Stimulated activated naive B cell treated with anti-CD40 and anti-IgM and Interleukin-4, amounts not matched to agents 10 μg/mL and 1 μg/mL and 100 μg/mL, for 72 hours (primary cell): ENCODE measurements around the gene PHACTR2.
"Not testable (repeated sequence)": the region's sequence is repeated elsewhere in the genome, so short reads cannot be mapped to it uniquely, and the experiment has no call there.

ENCODE experiments used
- ATAC-seq, 2 donors: fragments of 150-1000 bp; cut with Tn5 transposase; replicated peaks; 2 replicates each; pipeline ENCODE4 v1.10.0; 2021; ENCODE audit warnings: moderate library complexity in 1 of 2
- DNase-seq: peaks from one replicate; pipeline ENCODE4 v3.0.0; 2021
- H3K27ac Mint-ChIP-seq: one replicate; pipeline ENCODE4 v1.8.0; 2022; ENCODE audit warnings: mild to moderate bottlenecking, mixed read lengths
- H3K27me3 Mint-ChIP-seq, 2 donors: one replicate each; pipeline ENCODE4 v1.8.0; 2022; ENCODE audit warnings: mixed read lengths in 2 of 2
- H3K36me3 Mint-ChIP-seq, 2 donors: one replicate each; pipeline ENCODE4 v1.8.0; 2022; ENCODE audit warnings: mixed read lengths in 2 of 2, mild to moderate bottlenecking in 1 of 2
- H3K4me1 Mint-ChIP-seq, 2 donors: one replicate each; pipeline ENCODE4 v1.8.0; 2022; ENCODE audit warnings: mixed read lengths in 2 of 2, mild to moderate bottlenecking in 1 of 2
- H3K4me3 Mint-ChIP-seq, 2 donors: one replicate each; pipeline ENCODE4 v1.8.0; 2022; ENCODE audit warnings: mild to moderate bottlenecking in 2 of 2, mixed read lengths in 2 of 2, moderate library complexity in 1 of 2
- H3K9me3 Mint-ChIP-seq, 2 donors: one replicate each; pipeline ENCODE4 v1.8.0; 2022; ENCODE audit warnings: mixed read lengths in 2 of 2, mild to moderate bottlenecking in 1 of 2

The PHACTR2 gene

GRCh38 chr6:143657809-143658208, 20.0 kb upstream of the PHACTR2 start:
- peaks cover 17 to 19% of the 10 kb centered on the region in 2 donors for H3K9me3 Mint-ChIP-seq

GRCh38 chr6:143660170-143660569, 17.6 kb upstream of the PHACTR2 start:
- not testable (repeated sequence) for H3K4me3 Mint-ChIP-seq, ATAC-seq, H3K27me3 Mint-ChIP-seq, DNase-seq, H3K4me1 Mint-ChIP-seq, H3K27ac Mint-ChIP-seq
- Mint-ChIP-seq H3K36me3 (peaks cover 9 to 23% of the 10 kb centered on the region in 2 donors), H3K9me3 (peaks cover 17 to 21% of the 10 kb centered on the region in 2 donors)

More at GRCh38 chr6:143657809-143658208, 20.0 kb upstream of the PHACTR2 start:
- Mint-ChIP-seq H3K4me3 (no peak overlapping the region), H3K27me3 (no peaks in the 10 kb centered on the region), H3K36me3 (peaks cover 5 to 21% of the 10 kb centered on the region in 2 donors), H3K27ac (no peak overlapping the region), H3K4me1 (no peaks in the 10 kb centered on the region)
- DNase-seq (no peak), ATAC-seq (no peak)

- Mint-ChIP-seq H3K27ac (no peak overlapping the region), H3K9me3 (peaks cover 28 to 33% of the 10 kb centered on the region in 2 donors), H3K27me3 (no peaks in the 10 kb centered on the region), H3K4me3 (no peak overlapping the region), H3K36me3 (peaks cover 20 to 34% of the 10 kb centered on the region in 2 donors), H3K4me1 (no peaks in the 10 kb centered on the region)
- ATAC-seq (no peak), DNase-seq (no peak)
Observed at GRCh38 chr6:143664171-143664570, 13.6 kb upstream of the PHACTR2 start.

GRCh38 chr6:143666007-143666406, 11.8 kb upstream of the PHACTR2 start:
- ATAC-seq, H3K4me1 Mint-ChIP-seq, H3K27ac Mint-ChIP-seq, H3K27me3 Mint-ChIP-seq, H3K4me3 Mint-ChIP-seq, DNase-seq: not testable (repeated sequence)
- Mint-ChIP-seq H3K36me3 (peaks cover 15 to 23% of the 10 kb centered on the region in 2 donors), H3K9me3 (peaks cover 17 to 24% of the 10 kb centered on the region in 2 donors)

GRCh38 chr6:143669483-143669882, 8.3 kb upstream of the PHACTR2 start:
- not testable (repeated sequence) for H3K27ac Mint-ChIP-seq, H3K4me1 Mint-ChIP-seq
- peaks cover 17 to 26% of the 10 kb centered on the region in 2 donors for H3K9me3 Mint-ChIP-seq

GRCh38 chr6:143673669-143674068, 4.1 kb upstream of the PHACTR2 start:
- H3K4me3 Mint-ChIP-seq, result no peak overlapping the region
- no peak for DNase-seq
- peaks cover 7 to 8% of the 10 kb centered on the region in 2 donors for H3K9me3 Mint-ChIP-seq
- peaks cover 4 to 19% of the 10 kb centered on the region in 2 donors for H3K27me3 Mint-ChIP-seq
- H3K36me3 Mint-ChIP-seq, result peaks cover 3 to 11% of the 10 kb centered on the region in 2 donors
- ATAC-seq, result no peak
- no peak overlapping the region for H3K27ac Mint-ChIP-seq
- peaks cover 0 to 7% of the 10 kb centered on the region in 2 donors for H3K4me1 Mint-ChIP-seq

More at GRCh38 chr6:143669483-143669882, 8.3 kb upstream of the PHACTR2 start:
- DNase-seq, H3K27me3 Mint-ChIP-seq, H3K4me3 Mint-ChIP-seq, ATAC-seq: not testable (repeated sequence)
- H3K36me3 Mint-ChIP-seq, result peaks cover 15 to 26% of the 10 kb centered on the region in 2 donors

GRCh38 chr6:143674483-143675381, 3.0 kb upstream of the PHACTR2 start:
- DNase-seq, result no peak
- peaks cover 9 to 28% of the 10 kb centered on the region in 2 donors for H3K27me3 Mint-ChIP-seq

GRCh38 chr6:143675382-143675900, 2.3 kb upstream of the PHACTR2 start:
- H3K27ac Mint-ChIP-seq, result no peak overlapping the region
- DNase-seq (no peak), ATAC-seq (no peak)
- H3K4me1 Mint-ChIP-seq, result peaks cover 0 to 7% of the 10 kb centered on the region in 2 donors
- no peak overlapping the region for H3K4me3 Mint-ChIP-seq
- peaks cover 3% of the 10 kb centered on the region in 2 donors for H3K36me3 Mint-ChIP-seq
- H3K27me3 Mint-ChIP-seq, result peaks cover 13 to 28% of the 10 kb centered on the region in 2 donors
- H3K9me3 Mint-ChIP-seq, result peaks cover 0 to 2% of the 10 kb centered on the region in 2 donors

More at GRCh38 chr6:143674483-143675381, 3.0 kb upstream of the PHACTR2 start:
- peaks cover 3 to 4% of the 10 kb centered on the region in 2 donors for H3K36me3 Mint-ChIP-seq
- H3K27ac Mint-ChIP-seq, result no peak overlapping the region
- peaks cover under 1 to 5% of the 10 kb centered on the region in 2 donors for H3K9me3 Mint-ChIP-seq
- ATAC-seq, result no peak
- peaks cover 0 to 7% of the 10 kb centered on the region in 2 donors for H3K4me1 Mint-ChIP-seq
- no peak overlapping the region for H3K4me3 Mint-ChIP-seq

- DNase-seq, result no peak
- peaks cover 17 to 28% of the 10 kb centered on the region in 2 donors for H3K27me3 Mint-ChIP-seq
- H3K9me3 Mint-ChIP-seq, result peaks cover 0 to 1% of the 10 kb centered on the region in 2 donors
- H3K36me3 Mint-ChIP-seq, result peaks cover 3% of the 10 kb centered on the region in 2 donors
- H3K4me3 Mint-ChIP-seq, result no peak overlapping the region
- ATAC-seq, result no peak
- H3K4me1 Mint-ChIP-seq, result peaks cover 0 to 7% of the 10 kb centered on the region in 2 donors
- H3K27ac Mint-ChIP-seq, result no peak overlapping the region
Observed at GRCh38 chr6:143675946-143676345, 1.8 kb upstream of the PHACTR2 start.

GRCh38 chr6:143676437-143677045, 1.2 kb upstream of the PHACTR2 start:
- Mint-ChIP-seq H3K4me3 (no peak overlapping the region), H3K9me3 (peaks cover 0 to 4% of the 10 kb centered on the region in 2 donors), H3K4me1 (peaks cover 0 to 7% of the 10 kb centered on the region in 2 donors), H3K36me3 (no peaks in the 10 kb centered on the region), H3K27me3 (peaks cover 22 to 33% of the 10 kb centered on the region in 2 donors), H3K27ac (no peak overlapping the region)
- ATAC-seq, result no peak
- no peak for DNase-seq

- ATAC-seq (no peak), DNase-seq (no peak)
- peak overlapping the region; percentile 80 to 83 for H3K4me3 Mint-ChIP-seq
- H3K27ac Mint-ChIP-seq, result no peak overlapping the region
- H3K9me3 Mint-ChIP-seq, result peaks cover 5 to 7% of the 10 kb centered on the region in 2 donors
- peaks cover 3 to 6% of the 10 kb centered on the region in 2 donors for H3K36me3 Mint-ChIP-seq
- peaks cover 30 to 35% of the 10 kb centered on the region in 2 donors for H3K27me3 Mint-ChIP-seq
- H3K4me1 Mint-ChIP-seq, result peaks cover 0 to 7% of the 10 kb centered on the region in 2 donors
Observed at GRCh38 chr6:143677577-143677890, 231 bp upstream of the PHACTR2 start.

GRCh38 chr6:143679041-143679440, 1.3 kb downstream of the PHACTR2 start:
- no peak for DNase-seq
- peak overlapping the region; percentile 79 to 83 for H3K4me3 Mint-ChIP-seq
- no peak for ATAC-seq
- H3K27me3 Mint-ChIP-seq, result peaks cover 30 to 35% of the 10 kb centered on the region in 2 donors
- H3K9me3 Mint-ChIP-seq, result peaks cover 10 to 11% of the 10 kb centered on the region in 2 donors
- no peak overlapping the region for H3K27ac Mint-ChIP-seq
- H3K36me3 Mint-ChIP-seq, result peaks cover 6 to 10% of the 10 kb centered on the region in 2 donors
- peaks cover 0 to 7% of the 10 kb centered on the region in 2 donors for H3K4me1 Mint-ChIP-seq

GRCh38 chr6:143680141-143680540, 2.4 kb downstream of the PHACTR2 start:
- Mint-ChIP-seq H3K36me3 (peaks cover 6 to 10% of the 10 kb centered on the region in 2 donors), H3K9me3 (peaks cover 10 to 14% of the 10 kb centered on the region in 2 donors), H3K27me3 (peaks cover 26 to 28% of the 10 kb centered on the region in 2 donors), H3K27ac (no peak overlapping the region), H3K4me3 (no peak overlapping the region), H3K4me1 (peaks cover 0 to 7% of the 10 kb centered on the region in 2 donors)
- DNase-seq (no peak), ATAC-seq (no peak)

- peaks cover 20 to 26% of the 10 kb centered on the region in 2 donors for H3K27me3 Mint-ChIP-seq
- no peak for DNase-seq
- H3K4me3 Mint-ChIP-seq, result no peak overlapping the region
- no peak for ATAC-seq
- H3K9me3 Mint-ChIP-seq, result peaks cover 10 to 14% of the 10 kb centered on the region in 2 donors
- H3K4me1 Mint-ChIP-seq, result no peaks in the 10 kb centered on the region
- H3K36me3 Mint-ChIP-seq, result peaks cover 6 to 10% of the 10 kb centered on the region in 2 donors
- H3K27ac Mint-ChIP-seq, result no peak overlapping the region
Observed at GRCh38 chr6:143682805-143683204, 5.0 kb downstream of the PHACTR2 start.
